ENCODE results near the gene CACTIN. TPM values are rescaled to one million over a fixed set of nuclear protein-coding genes. Genes with fewer than 3 reads are reported as not detected.

Gene CACTIN
- total RNA-seq, 1 donor from 2014 or later = 26.7 TPM

GRCh38 chr19:3565139-3565538 lies 61.5 kb downstream of the CACTIN start:
- DNase-seq (ENCODE audit: low read depth) (peak; percentile 84), FAIRE-seq (no peak)
- Histone ChIP-seq H3K4me3 (ENCODE audit: insufficient read depth, low read depth, low read length) (no peak overlapping the region), H3K79me2 (ENCODE audit: insufficient read depth, low read length) (no peaks in the 10 kb centered on the region), H3K27me3 (ENCODE audit: insufficient read depth, low read length) (no peaks in the 10 kb centered on the region), H3K36me3 (ENCODE audit: insufficient read depth, low read length) (no peaks in the 10 kb centered on the region), H3K4me2 (ENCODE audit: low read length) (peak overlapping the region; percentile 34), H3K27ac (ENCODE audit: low read depth, low read length) (peak overlapping the region; percentile 36), H3K4me1 (ENCODE audit: insufficient read depth, low read length) (peaks cover 14% of the 10 kb centered on the region), H3K9ac (ENCODE audit: low read length) (no peak overlapping the region), H3K9me3 (ENCODE audit: insufficient read depth, low read depth, low read length) (no peaks in the 10 kb centered on the region), H2AFZ (ENCODE audit: low read depth, low read length) (no peak overlapping the region), H4K20me1 (ENCODE audit: insufficient read depth, low read length) (no peaks in the 10 kb centered on the region)
- no peaks in the 10 kb centered on the region for H3K9me3 Mint-ChIP-seq (ENCODE audit: unreplicated experiment)
- peaks cover 4% of the 10 kb centered on the region for H3K36me3 Mint-ChIP-seq (ENCODE audit: low read depth, unreplicated experiment)
- no peak overlapping the region for H3K27ac Mint-ChIP-seq (ENCODE audit: unreplicated experiment)
- TF ChIP-seq, protein P1, sequence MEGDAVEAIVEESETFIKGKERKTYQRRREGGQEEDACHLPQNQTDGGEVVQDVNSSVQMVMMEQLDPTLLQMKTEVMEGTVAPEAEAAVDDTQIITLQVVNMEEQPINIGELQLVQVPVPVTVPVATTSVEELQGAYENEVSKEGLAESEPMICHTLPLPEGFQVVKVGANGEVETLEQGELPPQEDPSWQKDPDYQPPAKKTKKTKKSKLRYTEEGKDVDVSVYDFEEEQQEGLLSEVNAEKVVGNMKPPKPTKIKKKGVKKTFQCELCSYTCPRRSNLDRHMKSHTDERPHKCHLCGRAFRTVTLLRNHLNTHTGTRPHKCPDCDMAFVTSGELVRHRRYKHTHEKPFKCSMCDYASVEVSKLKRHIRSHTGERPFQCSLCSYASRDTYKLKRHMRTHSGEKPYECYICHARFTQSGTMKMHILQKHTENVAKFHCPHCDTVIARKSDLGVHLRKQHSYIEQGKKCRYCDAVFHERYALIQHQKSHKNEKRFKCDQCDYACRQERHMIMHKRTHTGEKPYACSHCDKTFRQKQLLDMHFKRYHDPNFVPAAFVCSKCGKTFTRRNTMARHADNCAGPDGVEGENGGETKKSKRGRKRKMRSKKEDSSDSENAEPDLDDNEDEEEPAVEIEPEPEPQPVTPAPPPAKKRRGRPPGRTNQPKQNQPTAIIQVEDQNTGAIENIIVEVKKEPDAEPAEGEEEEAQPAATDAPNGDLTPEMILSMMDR (IDR thresholded peaks at IDR 0.05; ENCODE audit: insufficient read depth, low read depth, low read length) = no peak
- TF ChIP-seq EZH2 (IDR thresholded peaks at IDR 0.05; ENCODE audit: insufficient read depth, low read length) = no peak
- no peak overlapping the region for H3K4me3 Mint-ChIP-seq (ENCODE audit: unreplicated experiment)
- no peaks in the 10 kb centered on the region for H3K27me3 Mint-ChIP-seq (ENCODE audit: low read depth, unreplicated experiment)
- no peaks in the 10 kb centered on the region for H3K4me1 Mint-ChIP-seq (ENCODE audit: low read depth, unreplicated experiment)

DNA sequence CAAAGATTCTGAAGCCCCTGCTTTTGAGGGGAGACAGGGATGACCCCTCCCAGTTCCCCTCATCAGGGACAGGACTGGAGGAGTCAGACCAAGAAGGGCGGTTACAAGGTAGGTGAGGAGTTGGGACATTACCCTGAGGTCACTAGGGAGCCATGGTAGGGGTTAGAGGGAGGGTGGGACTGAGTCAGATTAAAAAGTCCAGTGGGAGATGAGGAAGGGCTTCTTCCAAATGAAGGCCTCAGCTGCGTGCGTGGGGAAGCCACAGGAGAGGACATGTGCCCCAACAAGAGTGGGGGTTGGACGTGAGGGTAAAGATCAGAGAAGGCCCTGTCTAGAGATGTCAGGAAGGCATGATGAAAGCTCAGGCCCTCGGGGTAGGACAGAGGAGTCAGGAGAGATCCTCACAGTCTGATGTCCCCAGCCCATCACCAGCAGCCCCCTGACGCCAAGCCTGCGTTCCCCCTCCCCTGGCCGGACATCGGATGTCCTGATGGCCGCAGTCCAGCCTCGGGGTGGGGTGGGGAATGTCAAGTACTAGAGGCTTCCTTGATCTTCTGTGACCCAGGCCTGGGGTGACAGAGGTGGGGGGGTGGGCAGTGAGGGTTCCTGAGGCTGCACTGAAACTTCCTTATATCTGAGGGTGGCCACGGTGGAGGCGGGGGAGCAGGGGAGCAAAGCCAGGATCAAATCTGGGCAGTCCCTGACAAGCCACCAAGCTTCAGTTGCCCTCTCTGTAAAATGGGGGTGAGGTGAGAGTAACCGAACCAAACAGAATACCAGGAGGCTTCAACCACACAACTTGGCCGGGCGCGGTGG lies 62.7 kb downstream of the CACTIN start:
- Histone ChIP-seq H3K36me3 (ENCODE audit: insufficient read depth, low read length) (no peaks in the 10 kb centered on the region), H3K27me3 (ENCODE audit: insufficient read depth, low read length) (no peaks in the 10 kb centered on the region), H3K79me2 (ENCODE audit: insufficient read depth, low read length) (no peaks in the 10 kb centered on the region), H3K27ac (ENCODE audit: low read depth, low read length) (no peak overlapping the region), H4K20me1 (ENCODE audit: insufficient read depth, low read length) (no peaks in the 10 kb centered on the region), H3K4me2 (ENCODE audit: low read length) (no peak overlapping the region), H3K9ac (ENCODE audit: low read length) (no peak overlapping the region), H2AFZ (ENCODE audit: low read depth, low read length) (no peak overlapping the region), H3K9me3 (ENCODE audit: insufficient read depth, low read depth, low read length) (no peaks in the 10 kb centered on the region), H3K4me3 (ENCODE audit: insufficient read depth, low read depth, low read length) (no peak overlapping the region), H3K4me1 (ENCODE audit: insufficient read depth, low read length) (peaks cover 14% of the 10 kb centered on the region)
- no peaks in the 10 kb centered on the region for H3K27me3 Mint-ChIP-seq (ENCODE audit: low read depth, unreplicated experiment)
- H3K27ac Mint-ChIP-seq (ENCODE audit: unreplicated experiment) = no peak overlapping the region
- DNase-seq (ENCODE audit: low read depth) (no peak), FAIRE-seq (no peak)
- TF ChIP-seq, protein P1 (IDR thresholded peaks at IDR 0.05; ENCODE audit: insufficient read depth, low read depth, low read length) = no peak
- no peak for TF ChIP-seq EZH2 (IDR thresholded peaks at IDR 0.05; ENCODE audit: insufficient read depth, low read length)
- peaks cover 4% of the 10 kb centered on the region for H3K36me3 Mint-ChIP-seq (ENCODE audit: low read depth, unreplicated experiment)
- H3K9me3 Mint-ChIP-seq (ENCODE audit: unreplicated experiment) = no peaks in the 10 kb centered on the region
- H3K4me1 Mint-ChIP-seq (ENCODE audit: low read depth, unreplicated experiment) = no peaks in the 10 kb centered on the region
- no peak overlapping the region for H3K4me3 Mint-ChIP-seq (ENCODE audit: unreplicated experiment)

Other genes starting within 250 kb of the CACTIN start
- not detected in 2 replicates for gene SMIM24, start 146.3 kb downstream of the CACTIN start, total RNA-seq
- gene SMIM44, start 143.3 kb downstream of the CACTIN start, total RNA-seq = not detected in 2 replicates
- gene DOHH, start 126.1 kb downstream of the CACTIN start, total RNA-seq = 14.5 and 16.2 TPM in 2 replicates
- 47.0 and 51.8 TPM in 2 replicates for gene FZR1, start 120.5 kb downstream of the CACTIN start, total RNA-seq
- gene TEKTIP1, start 87.6 kb downstream of the CACTIN start, total RNA-seq = 0.68 TPM in 1 of 2 replicates, not detected in the other
- 181 and 201 TPM in 2 replicates for gene MFSD12, start 69.2 kb downstream of the CACTIN start, total RNA-seq
- gene HMG20B, start 53.8 kb downstream of the CACTIN start, total RNA-seq = 55.9 and 63.8 TPM in 2 replicates
- gene GIPC3, start 41.3 kb downstream of the CACTIN start, total RNA-seq = 0.09 and 0.10 TPM in 2 replicates
- 0.31 and 0.39 TPM in 2 replicates for gene TBXA2R, start 19.9 kb downstream of the CACTIN start, total RNA-seq
- gene PIP5K1C, start 73.7 kb upstream of the CACTIN start, total RNA-seq = 42.0 and 44.2 TPM in 2 replicates
- gene TJP3, start 81.6 kb upstream of the CACTIN start, total RNA-seq = 0.58 and 2.0 TPM in 2 replicates
- 16.4 and 16.5 TPM in 2 replicates for gene APBA3, start 134.9 kb upstream of the CACTIN start, total RNA-seq
- 41.6 and 43.5 TPM in 2 replicates for gene MRPL54, start 135.9 kb upstream of the CACTIN start, total RNA-seq
- not detected in 2 replicates for gene RAX2, start 145.4 kb upstream of the CACTIN start, total RNA-seq
- 0.22 TPM in 1 of 2 replicates, not detected in the other for gene MATK, start 159.6 kb upstream of the CACTIN start, total RNA-seq
- 2.0 and 2.1 TPM in 2 replicates for gene ZFR2, start 242.2 kb upstream of the CACTIN start, total RNA-seq

Measured in astrocyte (in vitro differentiated cells and primary cell).